Chondrocyte (in vitro differentiated cells): ENCODE data around the gene RPA3. TPM values are rescaled to one million over a fixed set of nuclear protein-coding genes. Genes with fewer than 3 reads are reported as not detected.

Experiments
- DNase-seq: peaks from one replicate; pipeline ENCODE4 v3.0.0; 2021; ENCODE audit warnings: mixed read lengths, low spot score
- H3K27ac Mint-ChIP-seq: one replicate; pipeline ENCODE4 v1.8.0; 2021; ENCODE audit warnings: mild to moderate bottlenecking, moderate library complexity, mixed read lengths; ENCODE audit not compliant: unreplicated experiment
- H3K27me3 Mint-ChIP-seq: 2 replicates; pipeline ENCODE4 v1.8.0; 2021; ENCODE audit warnings: low read depth, mixed read lengths
- H3K36me3 Mint-ChIP-seq: 2 replicates; pipeline ENCODE4 v1.8.0; 2021; ENCODE audit warnings: low read depth, mixed read lengths
- H3K4me1 Mint-ChIP-seq: 2 replicates; pipeline ENCODE4 v1.8.0; 2021; ENCODE audit warnings: low read depth, mild to moderate bottlenecking, mixed read lengths
- H3K4me3 Mint-ChIP-seq: one replicate; pipeline ENCODE4 v1.8.0; 2021; ENCODE audit warnings: mild to moderate bottlenecking, moderate library complexity, mixed read lengths; ENCODE audit not compliant: unreplicated experiment
- H3K9me3 Mint-ChIP-seq: 2 replicates; pipeline ENCODE4 v1.8.0; 2021; ENCODE audit warnings: low read depth, mixed read lengths
- CTCF ChIP-seq: fragments of 200-600 bp; sonication (generic); IDR thresholded peaks from 2 replicates; pipeline ENCODE4 v1.5.0; 2021; ENCODE audit warnings: antibody characterized with exemption, mild to moderate bottlenecking, moderate library complexity
- total RNA-seq: library from RNA; stranded (reverse); gene quantifications from 3 replicates; pipeline ENCODE4 v1.2.1, GENCODE V29; 2021

RPA3 gene
- total RNA-seq, 1 donor from 2014 or later: 8.3 TPM

- TF ChIP-seq CTCF: no peak
- no peak overlapping the region for H3K4me3 Mint-ChIP-seq
- H3K9me3 Mint-ChIP-seq: no peaks in the 10 kb centered on the region
- H3K4me1 Mint-ChIP-seq: no peaks in the 10 kb centered on the region
- DNase-seq: no peak
- no peaks in the 10 kb centered on the region for H3K36me3 Mint-ChIP-seq
- no peak overlapping the region for H3K27ac Mint-ChIP-seq
- no peaks in the 10 kb centered on the region for H3K27me3 Mint-ChIP-seq
These were observed 66.9 kb downstream of the RPA3 start for GRCh38 chr7:7651479-7651878.

DNA sequence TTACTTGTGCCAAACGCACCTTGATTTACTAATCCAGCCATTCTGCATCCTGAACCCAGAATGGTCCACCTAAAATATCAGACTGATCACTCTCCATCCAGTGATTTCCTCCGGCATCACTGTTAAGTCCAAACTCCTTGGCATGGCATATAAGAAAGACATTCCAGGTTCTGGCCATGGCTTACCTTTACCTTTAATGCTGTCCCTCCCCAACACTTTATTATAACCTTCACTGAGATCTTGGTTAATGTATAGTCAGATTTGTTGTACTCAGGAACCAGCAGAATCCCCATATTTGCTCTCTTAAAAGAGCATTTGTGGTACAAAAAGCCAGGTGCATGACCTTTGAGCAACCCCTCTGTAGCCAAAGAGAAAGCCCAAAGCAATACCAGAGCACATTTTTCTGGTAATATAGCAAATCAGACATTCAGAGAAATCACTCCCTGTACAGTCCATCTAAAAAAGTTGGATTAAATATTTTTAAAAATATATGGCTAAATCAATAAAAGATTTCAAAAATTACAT lies 67.7 kb downstream of the RPA3 start:
- Mint-ChIP-seq H3K27me3 (no peaks in the 10 kb centered on the region), H3K4me3 (no peak overlapping the region), H3K4me1 (no peaks in the 10 kb centered on the region), H3K27ac (no peak overlapping the region), H3K36me3 (peaks cover under 1% of the 10 kb centered on the region), H3K9me3 (no peaks in the 10 kb centered on the region)
- no peak for TF ChIP-seq CTCF
- DNase-seq: no peak

DNA sequence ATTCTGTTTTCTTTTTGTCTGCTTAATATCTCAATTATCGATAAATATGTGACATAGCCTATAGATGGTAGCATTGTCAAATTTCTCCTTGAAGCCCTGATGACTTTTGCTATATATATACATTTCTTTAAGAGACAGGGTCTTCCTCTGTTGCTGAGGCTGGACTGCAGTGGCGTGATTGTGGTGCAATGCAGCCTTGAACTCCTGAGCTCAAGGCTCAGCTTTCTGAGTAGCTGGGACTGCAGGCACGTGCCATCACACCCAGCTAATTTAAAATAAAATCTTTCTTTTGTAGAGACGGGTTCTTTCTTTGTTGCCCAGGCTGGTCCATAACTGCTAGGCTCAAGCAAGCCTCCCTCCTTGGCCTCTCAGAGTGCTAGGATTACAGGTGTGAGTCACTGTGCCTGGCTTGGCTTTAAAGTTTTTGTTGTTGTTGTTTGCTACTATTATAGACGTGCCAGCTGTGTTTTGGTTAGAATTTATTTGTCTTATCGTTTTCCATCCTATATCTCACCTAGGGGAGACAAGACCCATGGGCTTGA lies 70.8 kb downstream of the RPA3 start:
- DNase-seq: no peak
- H3K4me3 Mint-ChIP-seq: no peak overlapping the region
- peaks cover 4% of the 10 kb centered on the region for H3K36me3 Mint-ChIP-seq
- TF ChIP-seq CTCF: no peak
- no peaks in the 10 kb centered on the region for H3K4me1 Mint-ChIP-seq
- no peaks in the 10 kb centered on the region for H3K27me3 Mint-ChIP-seq
- H3K27ac Mint-ChIP-seq: no peak overlapping the region
- H3K9me3 Mint-ChIP-seq: no peaks in the 10 kb centered on the region

DNA sequence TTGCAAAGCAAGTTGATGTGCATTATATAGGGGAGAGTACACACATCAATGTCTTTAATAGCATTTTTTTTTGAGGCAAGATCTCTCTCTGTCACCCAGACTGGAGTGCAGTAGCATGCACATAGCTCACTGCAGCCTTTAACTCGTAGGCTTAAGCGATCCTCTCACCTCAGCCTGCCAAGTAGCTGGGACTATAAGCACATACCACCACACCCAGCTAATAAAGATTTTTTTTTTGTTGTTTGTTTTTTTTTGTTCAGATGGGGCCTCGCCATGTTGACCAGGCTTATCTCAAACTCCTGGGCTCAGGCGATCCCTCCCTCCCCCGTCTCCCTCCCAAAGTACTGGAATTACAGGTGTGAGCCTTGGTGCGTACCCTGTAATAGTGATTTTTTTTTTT lies 76.3 kb downstream of the RPA3 start:
- DNase-seq: no peak
- no peak for TF ChIP-seq CTCF
- Mint-ChIP-seq H3K9me3 (no peaks in the 10 kb centered on the region), H3K4me1 (peaks cover 18% of the 10 kb centered on the region), H3K4me3 (peak overlapping the region; percentile 97), H3K27me3 (no peaks in the 10 kb centered on the region), H3K27ac (no peak overlapping the region), H3K36me3 (peaks cover 4% of the 10 kb centered on the region)

DNA sequence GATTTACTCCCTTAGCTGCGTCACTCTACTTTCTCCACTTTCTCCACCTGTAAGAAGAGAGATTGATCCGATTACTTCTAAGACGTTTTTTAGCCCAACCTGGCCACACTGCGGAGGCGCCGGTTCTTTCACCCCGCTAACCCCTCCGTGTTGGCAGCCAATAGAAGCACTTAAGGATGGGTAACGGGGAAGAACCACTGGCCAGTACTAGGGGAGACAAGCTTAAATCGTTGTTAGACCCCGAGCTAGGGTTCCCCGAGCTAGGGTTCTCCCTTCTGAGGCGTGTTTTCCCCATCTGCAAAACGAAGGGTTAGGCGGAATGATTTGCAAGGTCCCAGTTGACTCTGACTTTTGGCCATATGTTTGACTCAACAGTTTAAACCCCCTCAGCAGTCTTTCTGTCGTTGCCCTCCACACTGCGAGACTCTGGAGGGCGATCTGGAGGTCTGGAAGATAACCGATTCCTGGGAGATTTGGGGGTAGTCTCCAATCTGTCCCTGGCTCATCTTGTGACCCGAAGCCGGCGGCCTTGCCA lies 77.2 kb downstream of the RPA3 start:
- H3K4me3 Mint-ChIP-seq: peak overlapping the region; percentile 97
- no peaks in the 10 kb centered on the region for H3K27me3 Mint-ChIP-seq
- H3K4me1 Mint-ChIP-seq: peaks cover 18% of the 10 kb centered on the region
- H3K36me3 Mint-ChIP-seq: peaks cover 6% of the 10 kb centered on the region
- no peak for TF ChIP-seq CTCF
- DNase-seq: no peak
- H3K27ac Mint-ChIP-seq: peak overlapping the region; percentile 94
- no peaks in the 10 kb centered on the region for H3K9me3 Mint-ChIP-seq
